ENCODE data around the gene ST8SIA3.
"Not testable (repeated sequence)": the region's sequence is repeated elsewhere in the genome, so short reads cannot be mapped to it uniquely, and the experiment has no call there.

ST8SIA3 gene

GRCh38 chr18:57364460-57364859 is 12.1 kb downstream of the ST8SIA3 start:
- in situ Hi-C loops (cut with MboI; ENCODE audit: low sequenced_read_pairs), result no loop called here

GRCh38 chr18:57366528-57367081 is 14.2 kb downstream of the ST8SIA3 start:
- in situ Hi-C loops (cut with MboI; ENCODE audit: low sequenced_read_pairs), result no loop called here

- in situ Hi-C loops (cut with MboI; ENCODE audit: low sequenced_read_pairs), result no loop called here
Measured at GRCh38 chr18:57372444-57372843, 20.1 kb downstream of the ST8SIA3 start.

- in situ Hi-C loops (cut with MboI; ENCODE audit: low sequenced_read_pairs), result no loop called here
Measured at GRCh38 chr18:57373017-57373416, 20.7 kb downstream of the ST8SIA3 start.

- in situ Hi-C loops (cut with MboI; ENCODE audit: low sequenced_read_pairs), result no loop called here
Measured at GRCh38 chr18:57376503-57376902, 24.1 kb downstream of the ST8SIA3 start.

- in situ Hi-C loops (cut with MboI; ENCODE audit: low sequenced_read_pairs), result no loop called here
Measured at GRCh38 chr18:57389271-57389670, 36.9 kb downstream of the ST8SIA3 start.

- in situ Hi-C loops (cut with MboI; ENCODE audit: low sequenced_read_pairs), result no loop called here
Measured at GRCh38 chr18:57390044-57390443, 37.7 kb downstream of the ST8SIA3 start.

- in situ Hi-C loops (cut with MboI; ENCODE audit: low sequenced_read_pairs), result not testable (repeated sequence)
Measured at GRCh38 chr18:57394749-57395148, 42.4 kb downstream of the ST8SIA3 start.

- in situ Hi-C loops (cut with MboI; ENCODE audit: low sequenced_read_pairs), result not testable (repeated sequence)
Measured at GRCh38 chr18:57396831-57397230, 44.5 kb downstream of the ST8SIA3 start.

- in situ Hi-C loops (cut with MboI; ENCODE audit: low sequenced_read_pairs), result no loop called here
Measured at GRCh38 chr18:57397440-57398132, 45.2 kb downstream of the ST8SIA3 start.

GRCh38 chr18:57404345-57404744 is 52.0 kb downstream of the ST8SIA3 start:
- in situ Hi-C loops (cut with MboI; ENCODE audit: low sequenced_read_pairs), result no loop called here

- in situ Hi-C loops (cut with MboI; ENCODE audit: low sequenced_read_pairs), result no loop called here
Measured at GRCh38 chr18:57409650-57410049, 57.3 kb downstream of the ST8SIA3 start.

- in situ Hi-C loops (cut with MboI; ENCODE audit: low sequenced_read_pairs), result no loop called here
Measured at GRCh38 chr18:57410749-57411148, 58.4 kb downstream of the ST8SIA3 start.

GRCh38 chr18:57416542-57416941 is 64.2 kb downstream of the ST8SIA3 start:
- in situ Hi-C loops (cut with MboI; ENCODE audit: low sequenced_read_pairs), result no loop called here
